ENCODE data around the gene SS18. TPM values are rescaled to one million over a fixed set of nuclear protein-coding genes. Genes with fewer than 3 reads are reported as not detected.

Gene SS18
- total and polyA plus RNA-seq, 4 donors: 32.2 to 153 (median 48.9) TPM

DNA sequence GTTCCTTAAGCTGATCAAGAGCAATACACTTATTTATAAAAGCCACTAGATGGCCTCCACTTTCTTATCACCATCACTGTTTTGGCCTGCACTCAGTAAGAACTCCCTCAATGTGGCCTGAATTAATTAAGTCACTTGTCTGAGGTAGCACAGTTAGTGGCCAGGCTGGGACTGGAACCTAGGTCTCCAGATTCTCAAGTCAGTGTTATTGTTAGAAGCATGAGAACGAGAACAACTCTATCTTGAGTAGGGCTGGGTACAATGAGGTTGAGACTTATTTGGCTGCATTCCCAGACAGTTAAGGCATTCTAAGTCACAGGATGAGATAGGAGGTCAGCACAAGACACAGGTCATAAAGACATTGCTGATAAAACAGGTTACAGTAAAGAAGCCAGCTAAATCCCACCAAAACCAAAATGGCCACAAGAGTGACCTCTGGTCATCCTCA lies 115.8 kb downstream of the SS18 start:
- Histone ChIP-seq H3K27ac (ENCODE audit: low read depth in 1 of 2, low read length in 1 of 2) (no peak overlapping the region), H3K4me1 (ENCODE audit: control insufficient read depth in 5 of 5, insufficient read depth in 5 of 5, low read length in 5 of 5) (peaks cover 0 to 8% (median 0%) of the 10 kb centered on the region in 5 donors), H3K4me3 (no peak overlapping the region), H3K36me3 (ENCODE audit: control insufficient read depth in 4 of 4, insufficient read depth in 4 of 4, low read length in 4 of 4) (no peaks in the 10 kb centered on the region), H3K9me3 (ENCODE audit: control insufficient read depth in 4 of 4, insufficient read depth in 3 of 4, low read length in 3 of 4) (no peaks in the 10 kb centered on the region), H3K27me3 (ENCODE audit: control insufficient read depth in 3 of 3, insufficient read depth in 3 of 3, low read length in 2 of 3) (no peaks in the 10 kb centered on the region), H3K9ac (ENCODE audit: insufficient read depth in 1 of 2, low read length in 2 of 2) (no peak overlapping the region)
- DNase-seq (no peak), ATAC-seq (ENCODE audit: insufficient read depth, low FRiP score) (no peak)
- WGBS, 2 donors: 34 to 85% methylated on average over 1 of the region's 1 CpG
- TF ChIP-seq, protein P1, sequence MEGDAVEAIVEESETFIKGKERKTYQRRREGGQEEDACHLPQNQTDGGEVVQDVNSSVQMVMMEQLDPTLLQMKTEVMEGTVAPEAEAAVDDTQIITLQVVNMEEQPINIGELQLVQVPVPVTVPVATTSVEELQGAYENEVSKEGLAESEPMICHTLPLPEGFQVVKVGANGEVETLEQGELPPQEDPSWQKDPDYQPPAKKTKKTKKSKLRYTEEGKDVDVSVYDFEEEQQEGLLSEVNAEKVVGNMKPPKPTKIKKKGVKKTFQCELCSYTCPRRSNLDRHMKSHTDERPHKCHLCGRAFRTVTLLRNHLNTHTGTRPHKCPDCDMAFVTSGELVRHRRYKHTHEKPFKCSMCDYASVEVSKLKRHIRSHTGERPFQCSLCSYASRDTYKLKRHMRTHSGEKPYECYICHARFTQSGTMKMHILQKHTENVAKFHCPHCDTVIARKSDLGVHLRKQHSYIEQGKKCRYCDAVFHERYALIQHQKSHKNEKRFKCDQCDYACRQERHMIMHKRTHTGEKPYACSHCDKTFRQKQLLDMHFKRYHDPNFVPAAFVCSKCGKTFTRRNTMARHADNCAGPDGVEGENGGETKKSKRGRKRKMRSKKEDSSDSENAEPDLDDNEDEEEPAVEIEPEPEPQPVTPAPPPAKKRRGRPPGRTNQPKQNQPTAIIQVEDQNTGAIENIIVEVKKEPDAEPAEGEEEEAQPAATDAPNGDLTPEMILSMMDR (IDR thresholded peaks at IDR 0.05; ENCODE audit: control extremely low read depth, extremely low read depth): no peak

Other genes with a start within 250 kb of the SS18 start
- not detected for gene PSMA8, start 43.3 kb upstream of the SS18 start, total RNA-seq
- under 1 TPM in 1 of 2 donors, not detected in 1; 0.07 TPM for gene PSMA8, start 43.3 kb upstream of the SS18 start, polyA plus RNA-seq
- gene TAF4B, start 135.8 kb upstream of the SS18 start, total RNA-seq: 1 to 10 TPM; 2.3 to 5.9 TPM
- 1 to 10 TPM; 1.6 to 2.5 TPM for gene TAF4B, start 135.8 kb upstream of the SS18 start, polyA plus RNA-seq

Data from lung (tissue), 12 donors.